K562 (cell line): ENCODE measurements around the gene KISS1R. TPM values are rescaled to one million over a fixed set of nuclear protein-coding genes. Genes with fewer than 3 reads are reported as not detected.
A peak's percentile ranks its signal among the peaks of the same experiment; 100 is the strongest.

Experiments used
- CC2D1A ChIP-seq: fragments of 450-650 bp; IDR thresholded peaks from 2 replicates; pipeline ENCODE4 v1.6.1; 2017; ENCODE audit warnings: mild to moderate bottlenecking
- ERF ChIP-seq: fragments of 450-650 bp; formaldehyde crosslinking; IDR thresholded peaks from 2 replicates; pipeline ENCODE4 v1.4.0; 2020; ENCODE audit warnings: mild to moderate bottlenecking, mixed read lengths
- RBFOX2 ChIP-seq: fragments of 200-400 bp; formaldehyde crosslinking; IDR thresholded peaks from 2 replicates; pipeline ENCODE4 v1.6.1; 2017; ENCODE audit warnings: low read depth, mild to moderate bottlenecking, low read length, moderate library complexity
- RCOR1 ChIP-seq, 2 experiments: IDR thresholded peaks; 2 replicates each; pipeline ENCODE4 v1.6.1; 2012; ENCODE audit warnings: low read depth in 2 of 2, low read length in 2 of 2, borderline replicate concordance in 1 of 2, improper control_type of control experiment in 1 of 2
- SMAD4 ChIP-seq: fragments of 250-450 bp; sonication (Bioruptor Pico); conservative IDR thresholded peaks from 2 replicates; pipeline ENCODE4 v1.8.0; 2021; ENCODE audit warnings: inconsistent platforms, mild to moderate bottlenecking, moderate library complexity
- STAT6 ChIP-seq: sonication (generic); formaldehyde crosslinking; IDR thresholded peaks from 2 replicates; pipeline ENCODE4 v1.8.1; 2023; ENCODE audit warnings: mild to moderate bottlenecking, missing genetic modification reagents
- TAF7 ChIP-seq: fragments of 450-650 bp; IDR thresholded peaks from 2 replicates; pipeline ENCODE4 v1.6.1; 2016; ENCODE audit warnings: missing genetic modification characterization, missing compliant biosample characterization
- TFE3 ChIP-seq: fragments of 450-650 bp; formaldehyde crosslinking; IDR thresholded peaks from 2 replicates; pipeline ENCODE4 v1.4.0; 2020; ENCODE audit warnings: mild to moderate bottlenecking, mixed read lengths
- U2AF1 ChIP-seq: fragments of 200-400 bp; formaldehyde crosslinking; optimal IDR thresholded peaks from 2 replicates; pipeline ENCODE3; 2017; ENCODE audit warnings: mild to moderate bottlenecking, low read depth, low read length, moderate library complexity
- VEZF1 ChIP-seq: fragments of 200-800 bp; sonication (Bioruptor generic); IDR thresholded peaks from 2 replicates; pipeline ENCODE4 v1.6.1; 2017; ENCODE audit warnings: missing genetic modification characterization, missing compliant biosample characterization
- XRCC4 ChIP-seq: IDR thresholded peaks from one replicate; pipeline ENCODE4 v1.6.1; 2011; ENCODE audit not compliant: insufficient read depth, insufficient read length; ENCODE audit errors: extremely low read depth
- ZFP1 ChIP-seq: fragments of 450-650 bp; formaldehyde crosslinking; IDR thresholded peaks from 2 replicates; pipeline ENCODE4 v1.4.0; 2020; ENCODE audit warnings: mild to moderate bottlenecking, mixed read lengths
- polyA plus RNA-seq, 8 experiments: library from polyadenylated mRNA; depleted of rRNA in 4 of 8; stranded (reverse) in 5 of 8; unstranded in 3 of 8; fragments of >200 nt; fragmentation: Nextera tagmentation in 2 of 8; fragmentation: Illumina TruSeq in 1 of 8; extraction: Ambion mirVana in 2 of 8; extraction: Trizol in 1 of 8; gene quantifications; 2 replicates each; pipeline versions ENCODE4 v1.2.1 to v1.2.3, GENCODE V29; 2011 to 2014; ENCODE audit warnings: inconsistent platforms in 1 of 8, missing spikeins in 1 of 8
- total RNA-seq, 7 experiments: library from RNA; depleted of rRNA in 6 of 7; stranded (reverse); fragments of >200 nt in 6 of 7; fragmentation: Illumina TruSeq in 2 of 7; extraction: Trizol in 2 of 7; gene quantifications; 2 replicates each; pipeline versions ENCODE4 v1.2.1 to v1.2.3, GENCODE V29; 2011 to 2021; ENCODE audit warnings: low replicate concordance in 1 of 7
- TF ChIP-seq, protein P1 (sequence below): fragments of 250-450 bp; sonication (Bioruptor Pico); IDR thresholded peaks from 2 replicates; pipeline ENCODE4 v1.4.0; 2020; ENCODE audit warnings: mild to moderate bottlenecking, moderate library complexity
- TF ChIP-seq, protein P2 (sequence below): fragments of 250-450 bp; sonication (Bioruptor Pico); IDR thresholded peaks from 2 replicates; pipeline ENCODE4 v1.8.0; 2022; ENCODE audit warnings: inconsistent platforms
- TF ChIP-seq, protein P3 (sequence below): sonication (generic); formaldehyde crosslinking; IDR thresholded peaks from 2 replicates; pipeline ENCODE4 v1.8.1; 2023; ENCODE audit warnings: mild to moderate bottlenecking, missing genetic modification reagents

The KISS1R gene
- total and polyA plus RNA-seq, 9 of the 15 experiments (the other 6 are each of a cell fraction or from before 2014, with no cell fraction given), result 0.37 to 39.4 (median 2.0) TPM

DNA sequence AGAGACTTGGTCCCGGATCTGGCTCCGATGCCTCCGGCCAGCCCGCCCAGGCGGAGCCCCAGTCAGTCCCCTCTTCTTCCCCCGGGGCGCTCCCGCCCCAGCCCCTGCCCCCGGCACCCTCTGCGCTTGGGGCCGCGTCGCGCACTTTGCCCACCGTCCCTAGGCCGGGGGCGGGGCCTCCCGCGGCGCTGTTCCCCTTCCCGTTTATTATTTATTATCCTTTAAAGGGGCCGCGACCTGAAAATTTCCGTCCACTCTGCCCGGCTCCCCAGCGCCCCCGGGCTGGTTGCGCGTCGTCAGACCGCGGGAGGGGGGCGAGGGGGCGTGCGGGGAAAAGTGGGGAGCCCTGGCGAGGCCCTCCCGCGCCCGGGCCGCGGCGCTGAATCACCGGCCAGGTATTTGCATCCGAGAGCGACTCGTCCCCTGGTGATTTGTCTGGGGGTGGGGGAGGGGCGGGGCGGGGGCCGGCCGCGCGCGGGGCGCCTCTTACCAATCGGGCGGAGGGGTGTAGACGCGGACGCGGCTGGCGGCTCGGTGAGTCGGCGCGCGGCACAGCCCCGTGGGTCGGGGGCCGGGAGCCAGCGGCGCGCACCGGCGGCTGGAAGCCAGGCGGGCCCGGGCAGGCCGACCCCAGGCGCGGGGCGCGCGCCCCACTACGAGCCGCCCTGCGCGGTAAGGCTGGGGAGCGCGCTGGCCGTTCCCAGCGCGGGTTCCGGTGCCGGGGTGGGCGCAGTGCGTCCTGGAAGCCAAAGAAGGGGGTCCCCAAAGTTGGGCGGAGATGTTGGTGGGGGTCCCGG lies 8.6 kb downstream of the KISS1R start, which contains the start of gene ARID3A (continued):
- TF ChIP-seq U2AF1 (no peak), RBFOX2 (no peak; the same call in 1 of the 2 replicates), VEZF1 (peak; percentile 86), SMAD4 (0 out of 2 replicates have a peak, but pooled peaks have one; percentile 23), ZFP1 (no peak), TFE3 (CRISPR knock-in tag) (no peak), RCOR1 (IDR thresholded peaks at IDR 0.05; ENCODE audit: borderline replicate concordance in 1 of 2, low read depth in 2 of 2, low read length in 2 of 2) (peak in 1 of 2 experiments; percentile 9; a peak in 1 of 4 replicates), CC2D1A (no peak), ERF (CRISPR knock-in tag) (0 out of 2 replicates have a peak, but pooled peaks have one; percentile 68), XRCC4 (no peak), STAT6 (CRISPR knock-in tag) (no peak), TAF7 (tag) (no peak)
- TF ChIP-seq, protein P1, sequence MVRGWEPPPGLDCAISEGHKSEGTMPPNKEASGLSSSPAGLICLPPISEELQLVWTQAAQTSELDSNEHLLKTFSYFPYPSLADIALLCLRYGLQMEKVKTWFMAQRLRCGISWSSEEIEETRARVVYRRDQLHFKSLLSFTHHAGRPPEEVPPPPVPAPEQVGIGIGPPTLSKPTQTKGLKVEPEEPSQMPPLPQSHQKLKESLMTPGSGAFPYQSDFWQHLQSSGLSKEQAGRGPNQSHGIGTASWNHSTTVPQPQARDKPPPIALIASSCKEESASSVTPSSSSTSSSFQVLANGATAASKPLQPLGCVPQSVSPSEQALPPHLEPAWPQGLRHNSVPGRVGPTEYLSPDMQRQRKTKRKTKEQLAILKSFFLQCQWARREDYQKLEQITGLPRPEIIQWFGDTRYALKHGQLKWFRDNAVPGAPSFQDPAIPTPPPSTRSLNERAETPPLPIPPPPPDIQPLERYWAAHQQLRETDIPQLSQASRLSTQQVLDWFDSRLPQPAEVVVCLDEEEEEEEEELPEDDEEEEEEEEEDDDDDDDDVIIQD, result no peak
- TF ChIP-seq, protein P2, sequence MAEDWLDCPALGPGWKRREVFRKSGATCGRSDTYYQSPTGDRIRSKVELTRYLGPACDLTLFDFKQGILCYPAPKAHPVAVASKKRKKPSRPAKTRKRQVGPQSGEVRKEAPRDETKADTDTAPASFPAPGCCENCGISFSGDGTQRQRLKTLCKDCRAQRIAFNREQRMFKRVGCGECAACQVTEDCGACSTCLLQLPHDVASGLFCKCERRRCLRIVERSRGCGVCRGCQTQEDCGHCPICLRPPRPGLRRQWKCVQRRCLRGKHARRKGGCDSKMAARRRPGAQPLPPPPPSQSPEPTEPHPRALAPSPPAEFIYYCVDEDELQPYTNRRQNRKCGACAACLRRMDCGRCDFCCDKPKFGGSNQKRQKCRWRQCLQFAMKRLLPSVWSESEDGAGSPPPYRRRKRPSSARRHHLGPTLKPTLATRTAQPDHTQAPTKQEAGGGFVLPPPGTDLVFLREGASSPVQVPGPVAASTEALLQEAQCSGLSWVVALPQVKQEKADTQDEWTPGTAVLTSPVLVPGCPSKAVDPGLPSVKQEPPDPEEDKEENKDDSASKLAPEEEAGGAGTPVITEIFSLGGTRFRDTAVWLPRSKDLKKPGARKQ (CRISPR knock-in tag), result no peak
- TF ChIP-seq, protein P3, sequence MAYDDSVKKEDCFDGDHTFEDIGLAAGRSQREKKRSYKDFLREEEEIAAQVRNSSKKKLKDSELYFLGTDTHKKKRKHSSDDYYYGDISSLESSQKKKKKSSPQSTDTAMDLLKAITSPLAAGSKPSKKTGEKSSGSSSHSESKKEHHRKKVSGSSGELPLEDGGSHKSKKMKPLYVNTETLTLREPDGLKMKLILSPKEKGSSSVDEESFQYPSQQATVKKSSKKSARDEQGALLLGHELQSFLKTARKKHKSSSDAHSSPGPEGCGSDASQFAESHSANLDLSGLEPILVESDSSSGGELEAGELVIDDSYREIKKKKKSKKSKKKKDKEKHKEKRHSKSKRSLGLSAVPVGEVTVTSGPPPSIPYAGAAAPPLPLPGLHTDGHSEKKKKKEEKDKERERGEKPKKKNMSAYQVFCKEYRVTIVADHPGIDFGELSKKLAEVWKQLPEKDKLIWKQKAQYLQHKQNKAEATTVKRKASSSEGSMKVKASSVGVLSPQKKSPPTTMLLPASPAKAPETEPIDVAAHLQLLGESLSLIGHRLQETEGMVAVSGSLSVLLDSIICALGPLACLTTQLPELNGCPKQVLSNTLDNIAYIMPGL, result no peak
